Measurements from ENCODE around the gene UGT1A8.

Gene UGT1A8

GRCh38 chr2:233689031-233689430, 71.6 kb downstream of the UGT1A8 start:
- TF ChIP-seq POLR2AphosphoS5 (IDR thresholded peaks at IDR 0.05; ENCODE audit: low read depth, low read length) (no peak), SIN3A (IDR thresholded peaks at IDR 0.05; ENCODE audit: borderline replicate concordance, insufficient read depth, low read length) (no peak), FOXP2 (optimal IDR thresholded peaks at IDR 0.05; ENCODE audit: borderline replicate concordance, extremely low read depth, extremely low read length, insufficient read depth) (no peak), REST (IDR thresholded peaks at IDR 0.05; ENCODE audit: insufficient read depth in 1 of 2, low read depth in 2 of 2, low read length in 2 of 2) (no peak), TAF1 (IDR thresholded peaks at IDR 0.05; ENCODE audit: borderline replicate concordance, insufficient read depth, low read length) (no peak)

GRCh38 chr2:233689501-233689900, 72.1 kb downstream of the UGT1A8 start:
- TF ChIP-seq SIN3A (IDR thresholded peaks at IDR 0.05; ENCODE audit: borderline replicate concordance, insufficient read depth, low read length), result no peak
- no peak for TF ChIP-seq FOXP2 (optimal IDR thresholded peaks at IDR 0.05; ENCODE audit: borderline replicate concordance, extremely low read depth, extremely low read length, insufficient read depth)

GRCh38 chr2:233690444-233690843, 73.0 kb downstream of the UGT1A8 start:
- no peak for TF ChIP-seq REST (IDR thresholded peaks at IDR 0.05; ENCODE audit: insufficient read depth in 1 of 2, low read depth in 2 of 2, low read length in 2 of 2)
- no peak for TF ChIP-seq POLR2AphosphoS5 (IDR thresholded peaks at IDR 0.05; ENCODE audit: low read depth, low read length)
- no peak for TF ChIP-seq TAF1 (IDR thresholded peaks at IDR 0.05; ENCODE audit: borderline replicate concordance, insufficient read depth, low read length)

GRCh38 chr2:233691443-233692433, 74.3 kb downstream of the UGT1A8 start:
- no peak for TF ChIP-seq REST (IDR thresholded peaks at IDR 0.05; ENCODE audit: insufficient read depth in 1 of 2, low read depth in 2 of 2, low read length in 2 of 2)
- TF ChIP-seq FOXP2 (optimal IDR thresholded peaks at IDR 0.05; ENCODE audit: borderline replicate concordance, extremely low read depth, extremely low read length, insufficient read depth), result no peak
- TF ChIP-seq POLR2AphosphoS5 (IDR thresholded peaks at IDR 0.05; ENCODE audit: low read depth, low read length), result no peak
- TF ChIP-seq SIN3A (IDR thresholded peaks at IDR 0.05; ENCODE audit: borderline replicate concordance, insufficient read depth, low read length), result no peak
- TF ChIP-seq TAF1 (IDR thresholded peaks at IDR 0.05; ENCODE audit: borderline replicate concordance, insufficient read depth, low read length), result no peak

GRCh38 chr2:233692648-233693047, 75.2 kb downstream of the UGT1A8 start, which contains the start of gene UGT1A6:
TSS of gene UGT1A6 (plus strand) at chr2:233692890. CDS start at chr2:233693005, 115 bp downstream.
- TF ChIP-seq TAF1 (IDR thresholded peaks at IDR 0.05; ENCODE audit: borderline replicate concordance, insufficient read depth, low read length) (no peak), SIN3A (IDR thresholded peaks at IDR 0.05; ENCODE audit: borderline replicate concordance, insufficient read depth, low read length) (no peak), FOXP2 (optimal IDR thresholded peaks at IDR 0.05; ENCODE audit: borderline replicate concordance, extremely low read depth, extremely low read length, insufficient read depth) (no peak), POLR2AphosphoS5 (IDR thresholded peaks at IDR 0.05; ENCODE audit: low read depth, low read length) (no peak), REST (IDR thresholded peaks at IDR 0.05; ENCODE audit: insufficient read depth in 1 of 2, low read depth in 2 of 2, low read length in 2 of 2) (no peak)
